ENCODE data around the gene RIN3. TPM values are rescaled to one million over a fixed set of nuclear protein-coding genes. Genes with fewer than 3 reads are reported as not detected.

RIN3 gene
- total RNA-seq, 6 experiments from 2014 or later, result 19.7 to 26.0 (median 24.6) TPM

- Mint-ChIP-seq H3K9me3 (no peaks in the 10 kb centered on the region), H3K36me3 (ENCODE audit: low read depth) (peaks cover 8% of the 10 kb centered on the region), H3K4me3 (no peak overlapping the region), H3K27me3 (ENCODE audit: insufficient read depth) (no peaks in the 10 kb centered on the region; the same call in none of the 2 replicates), H3K4me1 (ENCODE audit: low read depth) (peaks cover 42% of the 10 kb centered on the region), H3K27ac (no peak overlapping the region)
- no peak for TF ChIP-seq CTCF (IDR thresholded peaks at IDR 0.05)
- no peak for DNase-seq
These were observed 91.8 kb downstream of the RIN3 start for GRCh38 chr14:92605274-92605940.

GRCh38 chr14:92607251-92607650 is 93.7 kb downstream of the RIN3 start:
- Mint-ChIP-seq H3K9me3 (no peaks in the 10 kb centered on the region), H3K27ac (peak overlapping the region; percentile 88), H3K27me3 (ENCODE audit: insufficient read depth) (no peaks in the 10 kb centered on the region; the same call in none of the 2 replicates), H3K36me3 (ENCODE audit: low read depth) (peaks cover 20% of the 10 kb centered on the region), H3K4me1 (ENCODE audit: low read depth) (peaks cover 26% of the 10 kb centered on the region), H3K4me3 (no peak overlapping the region)
- DNase-seq, result no peak
- TF ChIP-seq CTCF (IDR thresholded peaks at IDR 0.05), result no peak

GRCh38 chr14:92607702-92608429 is 94.3 kb downstream of the RIN3 start:
- no peaks in the 10 kb centered on the region for H3K9me3 Mint-ChIP-seq
- peak; percentile 92 for DNase-seq
- H3K27me3 Mint-ChIP-seq (ENCODE audit: insufficient read depth), result no peaks in the 10 kb centered on the region; the same call in none of the 2 replicates
- H3K4me3 Mint-ChIP-seq, result no peak overlapping the region; the same call in 1 of the 2 replicates
- peak overlapping the region; percentile 88 for H3K27ac Mint-ChIP-seq
- H3K36me3 Mint-ChIP-seq (ENCODE audit: low read depth), result peaks cover 20% of the 10 kb centered on the region
- peaks cover 26% of the 10 kb centered on the region for H3K4me1 Mint-ChIP-seq (ENCODE audit: low read depth)
- TF ChIP-seq CTCF (IDR thresholded peaks at IDR 0.05), result no peak

- no peak overlapping the region for H3K4me3 Mint-ChIP-seq
- H3K36me3 Mint-ChIP-seq (ENCODE audit: low read depth), result peaks cover 20% of the 10 kb centered on the region
- DNase-seq, result no peak
- H3K27ac Mint-ChIP-seq, result no peak overlapping the region
- H3K27me3 Mint-ChIP-seq (ENCODE audit: insufficient read depth), result no peaks in the 10 kb centered on the region; the same call in none of the 2 replicates
- H3K9me3 Mint-ChIP-seq, result no peaks in the 10 kb centered on the region
- no peak for TF ChIP-seq CTCF (IDR thresholded peaks at IDR 0.05)
- peaks cover 17% of the 10 kb centered on the region for H3K4me1 Mint-ChIP-seq (ENCODE audit: low read depth)
These were observed 96.4 kb downstream of the RIN3 start for GRCh38 chr14:92609955-92610354.

GRCh38 chr14:92610849-92611271 is 97.3 kb downstream of the RIN3 start:
- no peak for DNase-seq
- peaks cover 19% of the 10 kb centered on the region for H3K4me1 Mint-ChIP-seq (ENCODE audit: low read depth)

More at GRCh38 chr14:92610849-92611271, 97.3 kb downstream of the RIN3 start:
- no peak overlapping the region for H3K27ac Mint-ChIP-seq
- no peaks in the 10 kb centered on the region for H3K9me3 Mint-ChIP-seq
- H3K36me3 Mint-ChIP-seq (ENCODE audit: low read depth), result peaks cover 17% of the 10 kb centered on the region
- TF ChIP-seq CTCF (IDR thresholded peaks at IDR 0.05), result no peak
- H3K27me3 Mint-ChIP-seq (ENCODE audit: insufficient read depth), result no peaks in the 10 kb centered on the region; the same call in none of the 2 replicates
- H3K4me3 Mint-ChIP-seq, result no peak overlapping the region

Measured in HFFc6 (cell line).